H1 (cell line): ENCODE data around the gene TRPM6. TPM values are rescaled to one million over a fixed set of nuclear protein-coding genes. Genes with fewer than 3 reads are reported as not detected.

ENCODE experiments used
- CEBPB ChIP-seq: IDR thresholded peaks from 2 replicates; pipeline ENCODE4 v1.6.1; 2012; ENCODE audit warnings: low read depth, low read length
- KDM1A ChIP-seq: fragments of 200-600, 300-600 bp; sonication (generic); IDR thresholded peaks from 2 replicates; pipeline ENCODE4 v1.7.1; 2016; ENCODE audit warnings: mild to moderate bottlenecking, low read length, borderline replicate concordance
- KDM4A ChIP-seq: IDR thresholded peaks from one replicate; pipeline ENCODE4 v1.7.1; 2012; ENCODE audit warnings: low read depth, mild to moderate bottlenecking, moderate library complexity, low read length, inconsistent platforms; ENCODE audit not compliant: severe bottlenecking
- SIN3A ChIP-seq, 2 experiments: IDR thresholded peaks in 1 of 2; conservative IDR thresholded peaks in 1 of 2; 2 replicates each; pipeline ENCODE4 v1.6.1; 2011 to 2012; ENCODE audit warnings: low read length in 2 of 2, improper control_type of control experiment in 1 of 2, low read depth in 1 of 2, mild to moderate bottlenecking in 1 of 2
- TCF12 ChIP-seq: IDR thresholded peaks from 2 replicates; pipeline ENCODE4 v1.6.1; 2011; ENCODE audit warnings: low read depth, mild to moderate bottlenecking, low read length
- polyA plus RNA-seq, 7 experiments: library from polyadenylated mRNA; depleted of rRNA in 3 of 7; stranded (reverse) in 5 of 7; unstranded in 2 of 7; fragments of >200 nt in 5 of 7; fragments of 200-250 nt in 2 of 7; gene quantifications; 1 replicate in 5 of 7; 2 replicates in 1 of 7; 4 replicates in 1 of 7; pipeline versions ENCODE4 v1.2.1 to v1.2.3, GENCODE V29; 2011 to 2013; ENCODE audit warnings: missing spikeins in 2 of 7, mixed read lengths in 2 of 7
- total RNA-seq: library from RNA; stranded (reverse); fragmentation: NEBNext Ultra II Directional; extraction: Animal tissue kit (Norgen Biotek cat#: 25700); gene quantifications from 2 replicates; pipeline ENCODE4 v1.2.1, GENCODE V29; 2021

TRPM6 gene
- total and polyA plus RNA-seq, 2 of the 8 experiments (the other 6 are each of a cell fraction or from before 2014, with no cell fraction given): 0.45 to 1.5 TPM

GRCh38 chr9:74775396-74775795 lies 112.3 kb downstream of the TRPM6 start (continued):
- TF ChIP-seq KDM1A: no peak
- no peak for TF ChIP-seq SIN3A (conservative IDR thresholded peaks at IDR 0.05 in 1 of 2, IDR thresholded peaks at IDR 0.05 in 1 of 2; ENCODE audit: low read depth in 1 of 2, low read length in 2 of 2)
- TF ChIP-seq TCF12: no peak
- no peak for TF ChIP-seq CEBPB
- no peak for TF ChIP-seq KDM4A
